Adrenal gland (tissue), 12 donors: ENCODE results near the gene GPC6. TPM values are rescaled to one million over a fixed set of nuclear protein-coding genes. Genes with fewer than 3 reads are reported as not detected.

ENCODE experiments used
- DNase-seq, 7 donors: peaks; one replicate each; pipeline ENCODE4 v3.0.0-alpha.2; 2019 to 2020
- H3K27ac ChIP-seq, 5 donors: fragments of 200-600 bp; sonication (generic) in 4 of 5; 1 replicate in 3 of 5; 2 replicates in 2 of 5; pipeline versions ENCODE4 v1.5.1 to v1.8.0; 2016 to 2020; ENCODE audit warnings: mild to moderate bottlenecking in 1 of 5
- H3K27me3 ChIP-seq: fragments of 200-600 bp; 2 replicates; pipeline ENCODE4 v1.8.0; 2021
- H3K36me3 ChIP-seq, 2 donors: fragments of 200-600 bp; replicated peaks in 1 of 2; 1 replicate in 1 of 2; 2 replicates in 1 of 2; pipeline versions ENCODE4 v1.5.1 to v1.8.0; 2018 to 2022
- H3K4me1 ChIP-seq, 2 donors: fragments of 200-600 bp; replicated peaks in 1 of 2; 1 replicate in 1 of 2; 2 replicates in 1 of 2; pipeline versions ENCODE4 v1.5.1 to v1.8.0; 2018 to 2021
- H3K4me3 ChIP-seq, 4 donors: fragments of 200-600 bp; sonication (generic) in 3 of 4; one replicate each; pipeline ENCODE4 v1.5.1; 2016 to 2018
- H3K9me3 ChIP-seq, 3 donors: fragments of 200-600 bp; sonication (generic) in 1 of 3; replicated peaks in 1 of 3; 1 replicate in 2 of 3; 2 replicates in 1 of 3; pipeline versions ENCODE4 v1.5.1 to v1.8.0; 2016 to 2021
- CTCF ChIP-seq, 6 experiments: fragments of 450-650 bp in 4 of 6; fragments of 200-600 bp in 2 of 6; sonication (generic) in 1 of 6; IDR thresholded peaks; 1 replicate in 5 of 6; 2 replicates in 1 of 6; pipeline versions ENCODE4 v1.5.1 to v1.8.0; 2016 to 2021; ENCODE audit warnings: antibody characterized with exemption in 6 of 6, mild to moderate bottlenecking in 2 of 6, moderate library complexity in 1 of 6
- POLR2A ChIP-seq, 2 donors: fragments of 450-650 bp; IDR thresholded peaks; one replicate each; pipeline ENCODE4 v1.6.1; 2017; ENCODE audit warnings: antibody characterized with exemption in 2 of 2, mild to moderate bottlenecking in 2 of 2, moderate library complexity in 1 of 2
- WGBS, 4 donors: extraction: QIAGEN DNeasy Blood & Tissue Kit in 2 of 4; methylation state at CpG; one replicate each; pipeline versions ENCODE4 v1.1.5 to v1.1.7; 2013 to 2017; 5-methylcytosine and 5-hydroxymethylcytosine counted together
- intact Hi-C, 2 donors: fragments of 100-400 bp; cut with DNase I; formaldehyde crosslinking; loops; one replicate each; pipeline versions ENCODE4 v1.14.1 to v1.15.0; 2022 to 2023
- polyA plus RNA-seq, 3 donors: library from polyadenylated mRNA; stranded (reverse); fragments of 200-250 nt in 2 of 3; fragments of 350-450 nt in 1 of 3; fragmentation: Illumina TruSeq in 1 of 3; extraction: RNeasy Lipid Tissue Mini Kit (QIAGEN cat#74804) in 1 of 3; gene quantifications; one replicate each; pipeline ENCODE4 v1.2.3, GENCODE V29; 2013 to 2014
- total RNA-seq, 9 donors: library from RNA; depleted of rRNA in 4 of 9; stranded (reverse); fragments of >200 nt in 4 of 9; fragments of 120-200 nt in 1 of 9; fragmentation: NEBNext Ultra II Directional in 1 of 9; extraction: Animal tissue kit (Norgen Biotek cat#: 25700) in 1 of 9; gene quantifications; one replicate each; pipeline versions ENCODE4 v1.1.0 to v1.2.4, GENCODE V29; 2013 to 2023
- donor health status: healthy with polysubstance abuse.
- donor health status: Bipolar disorder and iron deficiency.
- donor health status: DM: yes; HTN: yes; CAD: no.
- donor health status: DM: no; HTN: no; CAD: no.
- donor health status: DM: no; HTN: no; CAD: no.
- donor health status: DM: yes; HTN: yes; CAD: no.

GPC6 gene
- total and polyA plus RNA-seq, 12 donors, result 0.37 to 62.3 (median 2.5) TPM

GRCh38 chr13:94286581-94286980 is 1060.0 kb downstream of the GPC6 start:
- Histone ChIP-seq H3K27ac (no peak overlapping the region), H3K9me3 (no peaks in the 10 kb centered on the region), H3K4me3 (no peak overlapping the region), H3K4me1 (no peaks in the 10 kb centered on the region), H3K27me3 (no peaks in the 10 kb centered on the region), H3K36me3 (no peaks in the 10 kb centered on the region)
- no peak for TF ChIP-seq CTCF (IDR thresholded peaks at IDR 0.05)
- no peak for TF ChIP-seq POLR2A (IDR thresholded peaks at IDR 0.05)
- no peak for DNase-seq
- intact Hi-C loops, result no loop called here
- WGBS, 4 donors, result 83 to 92% (median 87%) methylated on average over 3 of the region's 3 CpGs

- H3K4me3 ChIP-seq, result no peak overlapping the region
- WGBS, 4 donors, result 86 to 94% (median 90%) methylated on average over 5 of the region's 5 CpGs
Measured at GRCh38 chr13:94291631-94292322, 1065.2 kb downstream of the GPC6 start.

GRCh38 chr13:94292323-94292640 is 1065.7 kb downstream of the GPC6 start:
- no peak for DNase-seq
- WGBS, 4 donors, result 73 to 94% (median 86%) methylated on average over 1 of the region's 1 CpG

More at GRCh38 chr13:94291631-94292322, 1065.2 kb downstream of the GPC6 start:
- Histone ChIP-seq H3K27ac (no peak overlapping the region), H3K9me3 (no peaks in the 10 kb centered on the region), H3K4me1 (no peaks in the 10 kb centered on the region), H3K27me3 (no peaks in the 10 kb centered on the region), H3K36me3 (no peaks in the 10 kb centered on the region)
- TF ChIP-seq POLR2A (IDR thresholded peaks at IDR 0.05) (no peak), CTCF (IDR thresholded peaks at IDR 0.05) (no peak)
- no peak for DNase-seq
- intact Hi-C loops, result no loop called here

GRCh38 chr13:94296471-94296870 is 1069.9 kb downstream of the GPC6 start:
- Histone ChIP-seq H3K4me3 (no peak overlapping the region), H3K9me3 (no peaks in the 10 kb centered on the region), H3K36me3 (no peaks in the 10 kb centered on the region), H3K27ac (no peak overlapping the region), H3K27me3 (no peaks in the 10 kb centered on the region), H3K4me1 (no peaks in the 10 kb centered on the region)
- TF ChIP-seq CTCF (IDR thresholded peaks at IDR 0.05) (no peak), POLR2A (IDR thresholded peaks at IDR 0.05) (no peak)
- WGBS, 4 donors, result 85 to 96% (median 89%) methylated on average over 3 of the region's 3 CpGs
- intact Hi-C loops, result no loop called here
- no peak for DNase-seq

More at GRCh38 chr13:94292323-94292640, 1065.7 kb downstream of the GPC6 start:
- intact Hi-C loops, result no loop called here
- no peaks in the 10 kb centered on the region for H3K36me3 ChIP-seq
- no peak overlapping the region for H3K4me3 ChIP-seq
- H3K27me3 ChIP-seq, result no peaks in the 10 kb centered on the region
- no peak for TF ChIP-seq POLR2A (IDR thresholded peaks at IDR 0.05)
- TF ChIP-seq CTCF (IDR thresholded peaks at IDR 0.05), result no peak
- no peaks in the 10 kb centered on the region for H3K4me1 ChIP-seq
- no peak overlapping the region for H3K27ac ChIP-seq
- H3K9me3 ChIP-seq, result no peaks in the 10 kb centered on the region
